HG03565 (cell line): ENCODE results near the gene PPP4C.
A peak's percentile ranks its signal among the peaks of the same experiment; 100 is the strongest.

Source experiments
- ATAC-seq: cut with Tn5 transposase; IDR thresholded peaks from one replicate; pipeline ENCODE4 v1.9.1; 2021; ENCODE audit warnings: mild to moderate bottlenecking, moderate library complexity; ENCODE audit not compliant: unreplicated experiment

The PPP4C gene

GRCh38 chr16:30054959-30055553 lies 20.7 kb upstream of the PPP4C start:
- ATAC-seq = no peak

- ATAC-seq = no peak
Observed at GRCh38 chr16:30060346-30060745, 15.4 kb upstream of the PPP4C start.

GRCh38 chr16:30060836-30061554 lies 14.8 kb upstream of the PPP4C start:
- no peak for ATAC-seq

GRCh38 chr16:30063278-30063892 lies 12.4 kb upstream of the PPP4C start:
- ATAC-seq = no peak

GRCh38 chr16:30063893-30064728 lies 11.7 kb upstream of the PPP4C start:
- no peak for ATAC-seq

GRCh38 chr16:30064729-30065101 lies 11.1 kb upstream of the PPP4C start:
- no peak for ATAC-seq

- ATAC-seq = peak; percentile 60
Observed at GRCh38 chr16:30065102-30065942, 10.5 kb upstream of the PPP4C start, which contains the start of gene ALDOA. Gene ALDOA, plus strand, starts transcription at chr16:30065760. Its CDS starts 1,138 bp downstream, at chr16:30066898.

GRCh38 chr16:30065943-30066760 lies 9.6 kb upstream of the PPP4C start:
- no peak for ATAC-seq

- ATAC-seq = no peak
Observed at GRCh38 chr16:30066761-30067583, 8.8 kb upstream of the PPP4C start.

- ATAC-seq = no peak
Observed at GRCh38 chr16:30067584-30067916, 8.2 kb upstream of the PPP4C start.

- ATAC-seq = no peak
Observed at GRCh38 chr16:30068333-30068732, 7.5 kb upstream of the PPP4C start.

- no peak for ATAC-seq
Observed at GRCh38 chr16:30068750-30069610, 6.8 kb upstream of the PPP4C start.

GRCh38 chr16:30069611-30070462 lies 6.0 kb upstream of the PPP4C start:
- no peak for ATAC-seq

- ATAC-seq = no peak
Observed at GRCh38 chr16:30070490-30070889, 5.3 kb upstream of the PPP4C start.

- ATAC-seq = no peak
Observed at GRCh38 chr16:30076276-30076791, 540 bp downstream of the PPP4C start.

GRCh38 chr16:30077656-30078055 lies 1.9 kb downstream of the PPP4C start:
- no peak for ATAC-seq

- ATAC-seq = no peak
Observed at GRCh38 chr16:30078744-30079143, 3.0 kb downstream of the PPP4C start.
